HG02885 (cell line): ENCODE results near the gene ZC3H11A.
"Not testable (repeated sequence)": the region's sequence is repeated elsewhere in the genome, so short reads cannot be mapped to it uniquely, and the experiment has no call there.

Source experiments
- ATAC-seq: cut with Tn5 transposase; IDR thresholded peaks from one replicate; pipeline ENCODE4 v1.9.1; 2021; ENCODE audit warnings: mild to moderate bottlenecking; ENCODE audit not compliant: unreplicated experiment, poor library complexity

The ZC3H11A gene

DNA sequence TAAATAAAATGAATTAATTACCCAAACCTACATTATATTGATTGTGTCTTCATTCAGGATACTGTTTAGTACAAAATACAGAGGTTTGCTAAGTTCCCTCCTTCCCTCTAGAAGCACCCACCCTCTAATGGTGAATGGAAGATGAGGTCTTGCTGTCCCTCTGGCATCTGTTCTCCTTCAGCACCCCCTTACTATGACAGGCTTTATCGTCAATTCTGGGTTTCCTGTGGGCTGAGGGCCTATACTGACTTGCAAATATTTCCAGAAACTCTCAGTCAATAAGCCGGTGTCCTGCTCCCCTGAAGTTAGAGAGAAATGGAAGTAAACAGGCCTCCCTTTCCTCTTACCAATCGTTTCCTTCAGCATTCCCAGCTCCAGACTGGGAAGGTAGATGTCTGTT lies 17.3 kb upstream of the ZC3H11A start:
- ATAC-seq = no peak

DNA sequence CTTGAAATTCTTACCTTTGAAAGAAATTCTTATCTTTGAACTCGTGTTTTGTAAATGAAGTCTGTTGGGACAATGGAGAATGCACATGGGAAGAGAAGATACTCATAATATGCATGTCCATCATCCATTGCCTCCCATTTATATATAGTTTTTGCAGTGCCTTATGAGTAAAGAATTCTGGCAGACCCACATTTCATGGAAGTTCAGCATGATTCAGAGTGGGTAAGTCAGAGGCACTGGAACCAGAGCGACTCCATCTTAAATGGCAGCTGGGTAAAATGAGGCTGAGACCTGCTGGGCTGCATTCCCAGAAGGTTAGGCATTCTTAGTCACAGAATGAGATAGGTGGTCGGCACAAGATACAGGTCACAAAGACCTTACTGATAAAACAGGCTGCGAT lies 16.6 kb upstream of the ZC3H11A start:
- no peak for ATAC-seq

DNA sequence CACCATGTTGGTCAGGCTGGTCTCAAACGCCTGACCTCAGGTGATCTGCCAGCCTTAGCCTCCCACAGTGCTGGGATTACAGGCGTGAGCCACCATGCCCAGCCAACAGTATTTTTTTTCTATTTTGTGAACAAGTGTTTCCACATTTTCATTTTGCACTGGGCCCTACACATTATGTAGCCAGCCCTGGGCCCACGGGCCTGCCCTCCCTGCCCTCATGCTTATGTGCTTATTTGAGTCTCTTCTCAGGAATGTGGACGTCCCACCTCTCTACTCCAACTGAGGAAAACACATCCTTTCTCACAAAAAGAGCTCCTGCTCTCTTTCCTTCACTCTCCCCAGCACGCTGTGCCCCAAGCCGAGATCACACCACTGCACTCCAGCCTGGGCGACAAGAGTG lies 13.5 kb upstream of the ZC3H11A start:
- no peak for ATAC-seq

DNA sequence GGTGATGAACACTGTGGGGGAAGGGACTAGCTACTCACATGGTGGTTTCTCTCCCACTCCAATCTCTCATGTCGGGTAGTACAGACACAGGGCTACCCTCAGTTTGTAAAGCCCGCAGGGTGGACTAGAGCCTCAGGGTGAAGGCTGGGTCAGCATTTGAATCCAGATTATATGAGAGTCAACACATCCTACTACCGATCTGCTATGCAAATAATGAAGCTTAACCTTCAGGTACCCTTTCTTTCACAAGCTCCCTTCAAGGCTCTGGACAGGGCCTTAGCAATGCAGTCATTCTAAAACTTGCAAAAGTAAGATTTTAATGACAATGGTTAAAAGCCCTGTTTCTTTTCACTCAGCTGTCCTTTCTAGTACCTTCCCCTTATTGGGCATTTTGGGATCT lies 5.5 kb upstream of the ZC3H11A start:
- ATAC-seq = no peak

DNA sequence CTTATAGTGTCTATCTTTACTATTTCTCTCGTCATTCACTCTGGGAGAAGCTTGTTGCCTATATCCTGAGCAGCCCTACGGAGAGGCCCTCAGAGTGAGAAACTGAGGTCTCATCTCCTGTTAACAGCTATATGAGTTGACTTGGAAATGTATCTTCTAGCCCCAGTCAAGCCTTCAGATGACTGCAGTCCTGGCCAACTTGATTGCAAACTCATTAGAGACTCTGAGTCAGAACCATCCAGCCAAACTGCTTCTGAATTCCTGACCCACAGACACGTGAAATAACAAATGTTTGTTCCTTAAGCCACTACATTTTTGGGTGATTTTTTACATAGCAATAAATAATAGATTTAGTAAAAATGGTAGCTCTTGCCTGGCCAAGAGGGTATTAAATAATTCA lies 3.9 kb upstream of the ZC3H11A start:
- no peak for ATAC-seq

DNA sequence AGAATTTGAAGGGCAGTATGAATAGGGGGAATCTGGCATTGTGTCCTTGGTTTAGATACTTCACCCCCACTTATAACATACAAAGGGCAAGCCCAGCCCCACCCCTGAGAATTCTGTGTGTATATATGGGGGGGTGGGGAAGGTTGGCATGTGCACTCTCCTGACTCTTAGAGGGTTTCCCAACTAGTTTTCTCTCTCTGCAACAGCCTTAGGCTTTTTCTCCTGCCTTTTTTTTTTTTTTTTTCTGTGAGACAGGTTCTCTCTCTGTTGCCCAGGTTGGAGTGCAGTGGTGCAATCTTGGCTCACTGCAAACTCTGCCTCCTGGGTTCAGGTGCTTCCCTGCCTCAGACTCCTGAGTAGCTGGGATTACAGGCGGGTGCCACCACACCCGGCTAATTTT lies 2.9 kb upstream of the ZC3H11A start:
- no peak for ATAC-seq

DNA sequence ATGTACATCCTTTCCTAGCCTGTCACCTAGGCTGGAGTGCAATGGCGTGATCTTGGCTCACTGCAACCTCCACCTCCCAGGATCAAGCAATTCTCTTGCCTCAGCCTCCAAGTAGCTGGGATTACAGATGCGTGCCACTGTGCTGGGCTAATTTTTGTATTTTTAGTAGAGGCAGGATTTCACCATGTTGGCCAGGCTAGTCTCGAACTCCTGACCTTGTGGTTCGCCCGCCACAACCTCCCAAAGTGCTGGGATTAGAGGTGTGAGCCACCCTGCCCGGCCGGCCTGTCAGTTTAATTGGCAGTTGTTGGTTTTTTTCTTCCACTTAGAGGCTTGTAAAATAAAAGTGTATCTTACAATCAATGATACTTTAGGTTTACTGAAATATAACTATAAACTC lies 1.9 kb upstream of the ZC3H11A start:
- ATAC-seq = not testable (repeated sequence)

DNA sequence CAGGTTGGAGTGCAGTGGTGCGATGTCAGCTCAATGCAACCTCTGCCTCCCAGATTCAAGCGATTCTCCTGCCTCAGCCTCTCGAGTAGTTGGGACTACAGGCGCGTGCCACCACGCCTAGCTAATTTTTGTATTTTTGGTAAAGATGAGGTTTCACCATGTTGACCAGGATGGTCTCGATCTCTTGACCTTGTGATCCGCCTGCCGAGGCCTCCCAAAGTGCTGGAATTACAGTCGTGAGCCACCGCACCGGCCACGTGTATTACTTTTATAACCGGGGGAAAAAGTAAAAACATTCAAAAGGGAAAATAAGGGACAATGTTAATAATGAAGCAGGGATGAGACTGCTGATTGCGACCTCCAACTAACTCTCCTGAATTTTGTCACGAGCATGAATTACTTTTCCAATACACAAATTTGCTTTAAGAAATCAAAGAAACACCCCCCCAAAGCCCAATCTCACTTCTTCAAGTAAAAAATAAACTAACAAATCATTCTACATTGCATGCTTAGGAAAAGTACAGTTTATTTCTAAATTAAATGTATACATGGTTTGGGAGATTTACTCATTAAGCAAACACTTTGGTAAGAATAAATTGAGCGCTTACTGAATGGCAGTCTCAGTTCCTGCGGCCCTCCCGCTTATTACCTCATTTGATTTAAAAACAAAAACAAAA lies 521 bp upstream of the ZC3H11A start:
- ATAC-seq = no peak

DNA sequence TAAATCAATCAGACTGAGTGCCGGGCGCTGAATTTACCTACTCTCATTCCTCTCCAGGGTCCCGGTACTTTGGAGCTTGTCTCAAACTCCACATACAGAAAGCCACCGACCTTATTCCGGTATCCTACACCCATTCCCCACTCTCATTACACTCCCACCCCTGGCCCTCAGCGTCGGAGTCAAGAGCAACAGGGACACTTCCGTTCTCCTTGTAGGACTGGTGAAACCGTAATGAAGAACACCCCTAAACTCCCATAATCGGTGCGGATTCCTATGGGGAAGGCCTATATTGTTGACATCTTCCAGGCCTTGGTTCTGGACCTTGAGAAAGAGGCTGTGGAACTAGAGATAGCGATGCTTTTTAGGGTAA lies 798 bp downstream of the ZC3H11A start:
- ATAC-seq = peak; percentile 15

DNA sequence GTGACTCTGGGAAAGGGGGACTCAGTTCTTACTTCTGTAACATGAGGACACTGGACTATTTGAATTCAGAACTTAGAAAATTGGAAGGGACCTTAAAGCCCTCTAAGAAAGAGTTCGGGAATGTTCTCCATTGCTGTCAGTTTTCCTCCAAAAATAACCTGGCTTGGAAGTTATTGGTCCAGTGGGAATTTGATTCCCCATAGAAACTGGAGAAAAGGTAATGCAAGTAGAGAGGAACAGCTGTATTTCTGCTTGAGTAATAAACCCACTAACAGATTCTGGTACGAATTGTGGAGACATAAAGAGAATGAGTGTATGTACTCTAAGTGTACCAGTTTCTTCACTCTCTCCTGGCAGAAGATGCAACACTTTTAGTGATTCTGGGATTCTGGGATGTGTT lies 1.8 kb downstream of the ZC3H11A start:
- ATAC-seq = no peak

DNA sequence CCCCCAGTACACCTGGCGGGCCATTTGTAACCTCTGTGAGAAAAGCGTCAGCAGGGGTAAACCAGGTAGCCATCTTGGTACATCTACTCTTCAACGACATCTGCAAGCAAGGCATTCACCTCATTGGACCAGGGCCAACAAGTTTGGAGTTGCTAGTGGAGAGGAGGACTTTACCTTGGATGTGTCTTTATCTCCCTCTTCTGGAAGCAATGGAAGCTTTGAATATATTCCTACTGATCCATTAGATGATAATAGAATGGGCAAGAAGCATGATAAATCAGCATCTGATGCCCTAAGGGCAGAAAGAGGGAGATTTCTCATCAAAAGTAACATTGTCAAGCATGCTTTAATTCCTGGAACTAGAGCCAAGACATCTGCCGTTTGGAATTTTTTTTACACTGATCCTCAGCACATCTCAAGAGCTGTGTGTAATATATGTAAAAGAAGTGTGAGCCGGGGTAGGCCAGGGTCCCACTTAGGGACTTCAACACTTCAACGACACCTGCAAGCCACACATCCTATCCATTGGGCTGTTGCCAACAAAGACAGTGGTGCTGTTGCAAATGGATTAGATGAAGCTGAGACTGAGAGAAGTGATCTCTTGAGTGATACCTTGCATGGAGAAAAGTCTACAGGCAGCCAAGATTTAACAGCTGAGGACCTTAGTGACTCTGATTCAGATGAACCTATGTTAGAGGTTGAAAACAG lies 2.7 kb downstream of the ZC3H11A start:
- ATAC-seq = no peak

DNA sequence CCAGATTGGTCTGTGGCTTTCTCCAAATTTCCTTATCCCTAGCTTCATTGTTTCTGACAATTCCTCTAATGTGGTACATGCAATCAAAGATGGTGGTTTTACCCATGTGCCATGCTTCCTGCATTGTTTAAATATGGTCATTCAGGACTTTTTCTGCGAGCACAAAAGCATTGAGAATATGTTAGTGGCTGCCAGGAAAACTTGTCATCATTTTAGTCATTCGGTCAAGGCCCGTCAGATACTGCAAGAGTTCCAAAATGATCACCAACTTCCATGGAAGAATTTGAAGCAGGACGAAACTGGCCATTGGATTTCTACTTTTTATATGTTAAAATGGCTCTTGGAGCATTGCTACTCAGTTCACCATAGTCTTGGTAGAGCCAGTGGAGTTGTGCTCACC lies 3.7 kb downstream of the ZC3H11A start:
- ATAC-seq = no peak

DNA sequence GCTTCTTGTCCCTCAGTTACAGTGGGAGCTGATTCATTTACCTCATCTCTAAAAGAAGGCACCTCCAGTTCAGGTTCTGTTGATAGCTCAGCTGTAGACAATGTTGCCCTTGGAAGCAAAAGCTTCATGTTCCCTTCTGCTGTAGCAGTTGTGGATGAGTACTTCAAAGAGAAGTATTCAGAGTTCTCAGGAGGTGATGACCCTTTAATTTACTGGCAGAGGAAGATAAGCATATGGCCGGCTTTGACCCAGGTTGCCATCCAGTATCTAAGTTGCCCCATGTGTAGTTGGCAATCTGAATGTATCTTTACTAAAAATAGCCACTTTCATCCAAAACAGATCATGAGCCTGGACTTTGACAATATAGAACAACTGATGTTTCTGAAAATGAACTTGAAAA lies 4.5 kb downstream of the ZC3H11A start:
- no peak for ATAC-seq

DNA sequence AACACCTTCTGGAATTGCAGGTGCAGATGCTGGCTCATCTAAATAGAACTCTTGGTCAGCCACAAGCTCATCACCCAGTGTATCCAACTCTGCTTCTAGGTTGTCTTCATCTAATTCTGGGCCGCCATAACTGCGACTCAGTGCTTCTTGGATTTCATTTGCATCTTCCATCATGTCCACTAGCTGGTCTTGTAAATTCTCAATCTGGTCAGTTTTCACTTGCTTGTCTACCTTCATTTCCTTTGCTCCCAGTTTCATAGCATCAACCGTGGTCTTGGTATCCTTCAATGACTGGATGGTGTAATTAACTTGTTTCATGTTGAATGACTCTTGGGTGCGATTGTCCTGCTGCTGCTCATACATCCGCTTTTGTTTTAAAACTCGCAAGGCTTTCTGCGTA lies 10.3 kb downstream of the ZC3H11A start:
- no peak for ATAC-seq

DNA sequence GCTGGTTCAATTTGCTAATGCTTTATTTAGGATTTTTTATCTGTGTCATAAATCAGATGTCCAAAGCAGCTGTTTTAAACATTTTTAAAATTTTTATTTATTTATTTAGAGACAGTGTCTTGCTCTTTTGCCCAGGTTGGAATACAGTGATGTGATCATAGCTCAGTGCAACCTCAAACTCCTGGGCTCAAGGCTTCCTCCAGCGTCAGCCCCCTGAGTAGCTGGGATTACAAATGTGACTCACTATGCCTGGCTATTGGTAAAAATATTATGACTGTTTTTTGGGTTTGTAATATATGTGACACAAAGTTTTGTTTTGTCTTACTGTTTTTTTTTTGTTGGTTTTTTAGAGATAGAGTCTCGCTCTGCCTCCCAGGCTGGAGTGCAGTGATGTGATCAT lies 11.8 kb downstream of the ZC3H11A start:
- no peak for ATAC-seq

DNA sequence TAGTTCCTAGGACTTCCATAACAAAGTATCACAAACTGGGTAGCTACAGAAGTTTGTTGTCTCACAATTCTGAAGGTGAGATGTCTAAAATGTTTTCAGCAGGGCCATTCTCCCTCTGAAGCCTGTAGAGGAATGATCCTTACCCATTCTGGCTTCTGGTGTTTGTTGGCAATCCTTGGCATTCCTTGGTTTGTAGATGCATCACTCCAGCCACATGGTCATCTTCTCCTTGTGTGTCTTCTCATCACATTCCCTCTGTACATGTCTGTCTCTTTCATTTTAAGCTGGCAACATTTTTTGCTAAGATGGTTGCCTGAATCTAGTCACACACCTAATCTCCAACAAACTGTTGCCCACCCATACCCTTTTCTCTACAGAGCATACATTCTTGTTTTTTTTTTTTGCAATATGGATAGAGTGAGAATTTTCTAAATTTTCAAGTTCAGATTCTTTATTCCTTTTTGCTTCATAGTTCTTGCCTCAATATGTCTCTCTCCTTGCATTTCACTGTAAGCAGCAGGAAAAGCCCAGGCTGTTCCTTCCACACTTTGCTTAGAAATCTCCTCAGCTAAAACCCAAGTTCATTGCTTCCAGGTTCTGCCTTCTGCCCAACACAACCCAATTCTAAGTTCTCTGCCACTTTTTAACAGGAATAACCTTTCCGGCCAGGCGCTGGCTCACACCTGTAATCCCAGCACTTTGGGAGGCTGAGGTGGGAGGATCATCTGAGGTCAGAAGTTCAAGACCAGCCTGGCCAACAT lies 18.3 kb downstream of the ZC3H11A start:
- no peak for ATAC-seq

DNA sequence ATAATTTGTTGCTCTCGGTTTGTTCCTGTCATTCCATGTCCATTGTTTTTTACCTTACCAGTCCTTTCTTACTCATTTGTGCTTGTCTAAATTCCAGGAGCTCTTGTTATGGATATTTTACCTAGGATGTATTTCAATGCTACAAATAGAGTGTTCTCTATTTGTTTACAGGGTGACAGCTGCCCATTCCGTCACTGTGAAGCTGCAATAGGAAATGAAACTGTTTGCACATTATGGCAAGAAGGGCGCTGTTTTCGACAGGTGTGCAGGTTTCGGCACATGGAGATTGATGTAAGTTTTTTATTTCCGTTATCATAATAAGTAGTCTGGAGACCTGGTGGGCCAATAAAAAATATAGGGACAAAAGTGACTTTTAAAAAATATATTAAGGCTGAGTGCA lies 23.0 kb downstream of the ZC3H11A start:
- no peak for ATAC-seq

DNA sequence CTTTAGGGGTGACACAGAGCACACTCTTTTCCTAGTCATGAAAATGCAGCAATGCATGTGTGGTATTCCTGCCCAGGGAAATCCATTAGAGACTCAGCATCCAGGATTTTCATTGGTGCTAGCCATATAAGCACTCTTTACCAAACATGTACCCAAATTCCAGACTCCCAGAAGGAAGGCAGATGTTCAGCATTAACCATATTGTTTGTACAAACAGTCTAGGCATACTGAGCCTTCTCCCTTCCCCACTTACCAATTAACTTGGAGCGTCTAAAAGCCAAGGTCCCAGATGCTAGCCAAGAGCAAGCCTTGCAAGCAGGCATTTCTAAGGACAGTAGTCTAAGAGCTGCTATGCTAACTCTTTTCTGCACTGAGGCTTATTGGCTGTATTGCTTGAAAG lies 27.9 kb downstream of the ZC3H11A start:
- ATAC-seq = no peak

DNA sequence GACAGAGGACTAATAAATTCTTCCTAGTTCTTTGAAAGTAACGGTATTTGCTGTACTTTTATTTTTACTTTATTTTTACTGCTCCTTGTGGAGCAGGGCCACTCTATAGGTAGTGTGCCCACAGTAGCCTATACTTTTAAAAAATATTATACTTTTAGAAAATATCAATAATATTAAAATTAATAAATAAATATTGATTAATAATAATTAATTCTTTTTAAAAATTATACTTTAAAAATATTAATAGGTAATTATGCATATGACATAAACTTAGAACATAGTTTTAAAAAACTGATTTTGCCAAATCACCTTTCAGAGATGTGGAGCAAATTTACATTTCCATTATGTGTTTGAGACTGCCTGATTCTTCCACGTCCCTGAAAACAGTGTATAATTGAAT lies 30.8 kb downstream of the ZC3H11A start:
- no peak for ATAC-seq

DNA sequence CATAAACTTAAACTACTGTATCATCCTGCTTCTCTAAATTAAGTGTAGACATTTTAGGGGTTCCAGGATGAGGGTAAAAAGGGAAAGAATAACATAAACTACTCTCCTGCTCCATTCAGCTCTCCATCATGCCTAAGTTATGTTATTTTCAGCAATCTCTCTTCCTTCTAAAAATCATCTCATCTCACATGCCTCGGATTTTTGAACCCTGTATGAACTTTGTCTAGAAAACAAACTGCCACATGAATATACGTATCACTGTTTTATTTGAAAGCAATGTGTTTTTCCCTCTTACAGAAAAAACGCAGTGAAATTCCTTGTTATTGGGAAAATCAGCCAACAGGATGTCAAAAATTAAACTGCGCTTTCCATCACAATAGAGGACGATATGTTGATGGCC lies 32.6 kb downstream of the ZC3H11A start:
- ATAC-seq = no peak

DNA sequence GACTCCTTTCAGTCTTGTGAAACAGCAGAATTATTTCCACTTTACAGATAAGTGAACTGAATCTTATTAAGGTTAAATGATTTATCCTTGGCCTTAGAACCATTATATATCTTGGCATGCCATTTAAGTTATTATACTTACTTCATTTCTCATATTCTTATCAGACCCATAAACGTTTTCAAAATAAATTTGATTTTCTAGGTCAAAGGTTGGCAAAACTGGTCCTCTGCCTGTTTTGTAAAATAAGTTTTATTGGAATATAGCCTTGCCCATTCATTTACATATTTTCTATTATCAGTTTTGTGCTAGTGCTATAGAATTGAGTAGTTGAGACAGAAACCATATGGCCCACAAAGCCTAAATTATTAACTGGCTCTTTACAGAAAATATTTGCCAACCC lies 33.1 kb downstream of the ZC3H11A start:
- ATAC-seq = no peak

DNA sequence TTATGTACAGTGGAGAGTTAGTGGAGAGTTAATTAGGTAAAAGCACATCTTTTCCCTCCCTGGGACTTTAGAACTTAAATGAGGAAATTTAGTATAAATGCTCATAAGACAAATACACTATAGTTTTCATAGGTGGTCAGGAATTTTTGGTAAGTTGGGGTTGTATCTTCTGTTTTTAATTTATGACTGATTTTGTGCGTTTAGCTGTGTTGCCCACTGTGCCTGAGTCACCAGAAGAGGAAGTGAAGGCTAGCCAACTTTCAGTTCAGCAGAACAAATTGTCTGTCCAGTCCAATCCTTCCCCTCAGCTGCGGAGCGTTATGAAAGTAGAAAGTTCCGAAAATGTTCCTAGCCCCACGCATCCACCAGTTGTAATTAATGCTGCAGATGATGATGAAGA lies 33.8 kb downstream of the ZC3H11A start:
- ATAC-seq = not testable (repeated sequence)
